ENCODE measurements around the gene FASTK.

The FASTK gene

DNA sequence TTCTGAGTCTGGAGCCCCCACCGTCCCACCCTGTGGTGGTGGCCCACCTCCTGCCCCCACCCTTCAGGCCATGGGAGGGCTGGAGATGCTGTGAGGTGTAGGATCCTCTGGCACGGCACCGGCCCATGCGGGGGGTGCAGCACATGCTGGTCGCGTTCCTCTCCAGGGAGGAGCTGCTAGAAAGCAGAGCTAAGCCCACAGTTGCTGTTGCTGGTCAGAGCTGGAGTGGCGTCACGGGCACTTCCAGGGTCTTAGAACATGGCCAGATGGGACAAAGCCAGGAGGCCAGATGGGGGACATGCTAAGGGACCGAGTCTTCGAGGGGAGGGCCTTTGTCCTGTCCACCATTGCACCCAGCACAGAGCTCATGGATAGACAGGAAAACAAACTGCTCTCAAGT, 27.3 kb upstream of the FASTK start:
- no peak for DNase-seq (ENCODE audit: low read depth)
- H3K4me3 ChIP-seq (ENCODE audit: low read depth, low read length), result no peak overlapping the region
- TF ChIP-seq, protein P1, sequence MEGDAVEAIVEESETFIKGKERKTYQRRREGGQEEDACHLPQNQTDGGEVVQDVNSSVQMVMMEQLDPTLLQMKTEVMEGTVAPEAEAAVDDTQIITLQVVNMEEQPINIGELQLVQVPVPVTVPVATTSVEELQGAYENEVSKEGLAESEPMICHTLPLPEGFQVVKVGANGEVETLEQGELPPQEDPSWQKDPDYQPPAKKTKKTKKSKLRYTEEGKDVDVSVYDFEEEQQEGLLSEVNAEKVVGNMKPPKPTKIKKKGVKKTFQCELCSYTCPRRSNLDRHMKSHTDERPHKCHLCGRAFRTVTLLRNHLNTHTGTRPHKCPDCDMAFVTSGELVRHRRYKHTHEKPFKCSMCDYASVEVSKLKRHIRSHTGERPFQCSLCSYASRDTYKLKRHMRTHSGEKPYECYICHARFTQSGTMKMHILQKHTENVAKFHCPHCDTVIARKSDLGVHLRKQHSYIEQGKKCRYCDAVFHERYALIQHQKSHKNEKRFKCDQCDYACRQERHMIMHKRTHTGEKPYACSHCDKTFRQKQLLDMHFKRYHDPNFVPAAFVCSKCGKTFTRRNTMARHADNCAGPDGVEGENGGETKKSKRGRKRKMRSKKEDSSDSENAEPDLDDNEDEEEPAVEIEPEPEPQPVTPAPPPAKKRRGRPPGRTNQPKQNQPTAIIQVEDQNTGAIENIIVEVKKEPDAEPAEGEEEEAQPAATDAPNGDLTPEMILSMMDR (IDR thresholded peaks at IDR 0.05; ENCODE audit: control insufficient read depth, extremely low read depth, insufficient read depth), result no peak

DNA sequence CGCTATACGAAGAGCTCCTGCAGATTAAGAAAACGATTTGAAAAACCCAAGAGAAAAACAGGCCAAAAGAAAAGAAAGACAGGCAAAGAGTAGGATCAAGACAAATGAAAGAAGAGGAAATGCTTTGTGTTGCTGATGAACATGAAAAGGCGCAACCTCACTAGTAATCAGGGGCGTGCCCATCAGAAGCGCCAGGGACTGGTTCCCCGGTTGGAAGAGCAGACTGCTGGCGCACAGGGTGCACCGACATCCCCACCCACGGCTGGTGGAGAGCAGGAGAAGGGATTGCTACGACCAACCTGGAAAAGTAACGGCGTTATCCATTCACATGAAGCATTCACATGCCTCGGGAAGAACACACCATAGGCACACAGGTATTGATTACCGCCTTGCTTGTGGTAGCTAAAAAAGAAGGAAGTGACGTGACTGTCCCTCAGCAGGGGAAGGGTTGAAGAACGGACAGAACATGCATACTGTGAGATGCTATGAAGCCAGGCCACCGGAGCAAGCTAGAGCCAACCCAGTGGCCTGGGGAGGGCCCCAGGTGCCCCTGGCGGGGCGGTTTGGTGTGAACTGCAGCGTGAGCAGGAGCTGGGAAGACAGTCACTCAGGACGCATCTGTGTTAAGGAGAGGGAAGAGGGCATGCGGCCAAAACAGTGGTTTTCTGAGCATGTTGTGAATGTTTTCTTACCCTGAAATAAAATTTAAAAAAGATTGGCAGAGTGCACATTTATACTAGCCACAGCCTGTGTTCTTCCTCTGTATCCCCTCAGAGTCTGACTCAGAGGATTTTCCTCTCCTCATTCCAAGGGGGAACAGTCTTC, 24.0 kb upstream of the FASTK start:
- no peak overlapping the region for H3K4me3 ChIP-seq (ENCODE audit: low read depth, low read length)
- TF ChIP-seq, protein P1 (IDR thresholded peaks at IDR 0.05; ENCODE audit: control insufficient read depth, extremely low read depth, insufficient read depth), result no peak
- no peak for DNase-seq (ENCODE audit: low read depth)

- no peak for DNase-seq (ENCODE audit: low read depth)
- TF ChIP-seq, protein P1 (IDR thresholded peaks at IDR 0.05; ENCODE audit: control insufficient read depth, extremely low read depth, insufficient read depth), result no peak
- no peak overlapping the region for H3K4me3 ChIP-seq (ENCODE audit: low read depth, low read length)
Observed at GRCh38 chr7:151103973-151104372, 23.4 kb upstream of the FASTK start.

GRCh38 chr7:151102991-151103390, 22.4 kb upstream of the FASTK start:
- TF ChIP-seq, protein P1 (IDR thresholded peaks at IDR 0.05; ENCODE audit: control insufficient read depth, extremely low read depth, insufficient read depth), result no peak
- DNase-seq (ENCODE audit: low read depth), result no peak
- H3K4me3 ChIP-seq (ENCODE audit: low read depth, low read length), result no peak overlapping the region

DNA sequence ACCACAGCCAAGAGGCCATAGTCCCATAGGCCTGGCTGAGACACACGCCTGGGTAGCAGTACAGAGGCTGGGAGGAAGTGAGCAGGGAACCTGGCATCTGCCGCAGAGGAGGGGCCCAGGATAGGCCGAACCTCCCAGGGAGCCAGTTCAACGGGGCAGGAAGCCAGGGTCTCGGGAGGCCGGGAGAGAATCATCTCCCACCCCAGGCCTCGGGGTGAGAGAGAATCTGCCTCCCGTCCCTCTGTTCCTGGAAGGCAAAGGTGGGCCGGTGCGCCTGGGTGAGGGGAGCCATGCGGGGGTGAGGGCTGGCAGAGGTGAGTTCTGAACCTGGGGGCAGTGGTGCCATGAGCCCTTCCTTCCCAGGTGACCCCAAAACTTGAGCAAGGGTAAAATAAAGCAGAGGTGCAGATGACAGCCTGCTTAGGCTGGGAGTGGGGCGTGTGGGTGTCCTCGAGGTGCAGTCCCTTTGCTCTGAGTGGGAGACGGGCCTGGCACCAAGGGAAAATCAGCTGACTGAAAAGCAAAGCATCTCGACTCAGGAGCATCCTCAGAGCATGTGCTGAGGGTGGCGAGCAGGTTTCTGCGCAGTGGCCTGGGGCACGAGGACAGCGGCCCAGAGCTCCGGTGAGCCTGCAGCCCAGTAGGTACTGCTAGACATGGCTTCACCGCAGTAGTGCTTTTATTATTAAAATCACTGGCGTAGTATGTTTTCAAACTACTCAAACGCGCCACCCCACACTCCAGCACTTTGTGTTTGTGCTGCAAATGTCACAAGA, 21.2 kb upstream of the FASTK start:
- no peak for DNase-seq (ENCODE audit: low read depth)
- H3K4me3 ChIP-seq (ENCODE audit: low read depth, low read length), result no peak overlapping the region
- TF ChIP-seq, protein P1 (IDR thresholded peaks at IDR 0.05; ENCODE audit: control insufficient read depth, extremely low read depth, insufficient read depth), result no peak

GRCh38 chr7:151100921-151101320, 20.3 kb upstream of the FASTK start:
- no peak for DNase-seq (ENCODE audit: low read depth)

More at GRCh38 chr7:151100921-151101320, 20.3 kb upstream of the FASTK start:
- TF ChIP-seq, protein P1 (IDR thresholded peaks at IDR 0.05; ENCODE audit: control insufficient read depth, extremely low read depth, insufficient read depth), result no peak
- no peak overlapping the region for H3K4me3 ChIP-seq (ENCODE audit: low read depth, low read length)
